Activated CD8-positive, alpha-beta T cell treated with anti-CD3 and anti-CD28 coated beads for 36 hours (primary cell): ENCODE data around the gene WNK3. TPM values are rescaled to one million over a fixed set of nuclear protein-coding genes. Genes with fewer than 3 reads are reported as not detected.

Experiments
- ATAC-seq: fragments of 200-7000 bp; cut with Tn5 transposase; one replicate; pipeline ENCODE4 v1.10.0; 2021; ENCODE audit warnings: mild to moderate bottlenecking, moderate library complexity
- CTCF ChIA-PET: fragments of 350-600 bp; sonication (Branson Sonifier 250); formaldehyde crosslinking; loops from one replicate; lab custom pipeline; 2021; ENCODE audit warnings: antibody characterized with exemption; lab: Charles Lee
- POLR2A ChIA-PET: fragments of 350-600 bp; sonication (Branson Sonifier 250); formaldehyde crosslinking; loops from one replicate; lab custom pipeline; 2021; ENCODE audit warnings: antibody characterized with exemption; lab: Charles Lee
- DNase-seq: peaks from one replicate; pipeline ENCODE4 v3.0.0-alpha.2; 2020
- H3K27ac Mint-ChIP-seq: one replicate; pipeline ENCODE4 v1.8.0; 2021; ENCODE audit warnings: mild to moderate bottlenecking, mixed read lengths
- H3K27me3 Mint-ChIP-seq: one replicate; pipeline ENCODE4 v1.8.0; 2021; ENCODE audit warnings: mixed read lengths
- H3K36me3 Mint-ChIP-seq: one replicate; pipeline ENCODE4 v1.8.0; 2021; ENCODE audit warnings: low read depth, mixed read lengths
- H3K4me1 Mint-ChIP-seq: one replicate; pipeline ENCODE4 v1.8.0; 2021; ENCODE audit warnings: low read depth, mixed read lengths
- H3K4me3 Mint-ChIP-seq: one replicate; pipeline ENCODE4 v1.8.0; 2021; ENCODE audit warnings: mild to moderate bottlenecking, moderate library complexity, mixed read lengths
- H3K9me3 Mint-ChIP-seq: one replicate; pipeline ENCODE4 v1.8.0; 2021; ENCODE audit warnings: mixed read lengths
- CTCF ChIP-seq: fragments of 200-600 bp; IDR thresholded peaks from one replicate; pipeline ENCODE4 v1.8.0; 2022; ENCODE audit warnings: antibody characterized with exemption, mild to moderate bottlenecking
- intact Hi-C: fragments of 100-400 bp; cut with micrococcal nuclease; formaldehyde crosslinking; loops from one replicate; pipeline ENCODE4 v1.10.0; 2022
- total RNA-seq, 2 experiments: library from RNA; stranded (reverse); gene quantifications; one replicate each; pipeline ENCODE4 v1.2.3, GENCODE V29; 2021

WNK3 gene
- total RNA-seq, 2 experiments from 2014 or later: 0.45 to 0.47 TPM

- no peaks in the 10 kb centered on the region for H3K4me1 Mint-ChIP-seq
- H3K36me3 Mint-ChIP-seq: no peaks in the 10 kb centered on the region
- no peaks in the 10 kb centered on the region for H3K27me3 Mint-ChIP-seq
- H3K9me3 Mint-ChIP-seq: no peaks in the 10 kb centered on the region
- no peak overlapping the region for H3K27ac Mint-ChIP-seq
- no peak for ATAC-seq
- ChIA-PET POLR2A (no interaction called here), CTCF (no interaction called here)
- DNase-seq: no peak
- intact Hi-C loops: no loop called here
- no peak overlapping the region for H3K4me3 Mint-ChIP-seq
- no peak for TF ChIP-seq CTCF
Measured at GRCh38 chrX:54230435-54231148, 127.3 kb downstream of the WNK3 start.

GRCh38 chrX:54223581-54223980 lies 134.3 kb downstream of the WNK3 start:
- CTCF ChIA-PET: no interaction called here

GRCh38 chrX:54213603-54214002 lies 144.2 kb downstream of the WNK3 start:
- no peak for TF ChIP-seq CTCF
- Mint-ChIP-seq H3K9me3 (no peaks in the 10 kb centered on the region), H3K27ac (no peak overlapping the region), H3K4me1 (no peaks in the 10 kb centered on the region), H3K4me3 (no peak overlapping the region), H3K36me3 (no peaks in the 10 kb centered on the region), H3K27me3 (no peaks in the 10 kb centered on the region)
- no peak for DNase-seq
- no peak for ATAC-seq
- CTCF ChIA-PET: no interaction called here
- intact Hi-C loops: no loop called here
- POLR2A ChIA-PET: no interaction called here

More at GRCh38 chrX:54223581-54223980, 134.3 kb downstream of the WNK3 start:
- Mint-ChIP-seq H3K27me3 (no peaks in the 10 kb centered on the region), H3K36me3 (no peaks in the 10 kb centered on the region), H3K4me3 (no peak overlapping the region), H3K27ac (no peak overlapping the region), H3K4me1 (no peaks in the 10 kb centered on the region), H3K9me3 (no peaks in the 10 kb centered on the region)
- POLR2A ChIA-PET: no interaction called here
- intact Hi-C loops: no loop called here
- ATAC-seq: no peak
- no peak for TF ChIP-seq CTCF
- DNase-seq: no peak

GRCh38 chrX:54208531-54208930 lies 149.3 kb downstream of the WNK3 start:
- ChIA-PET POLR2A (no interaction called here), CTCF (no interaction called here)
- ATAC-seq: no peak
- intact Hi-C loops: no loop called here
- no peak overlapping the region for H3K27ac Mint-ChIP-seq
- no peak for TF ChIP-seq CTCF
- H3K27me3 Mint-ChIP-seq: no peaks in the 10 kb centered on the region
- no peak for DNase-seq
- no peak overlapping the region for H3K4me3 Mint-ChIP-seq
- H3K4me1 Mint-ChIP-seq: no peaks in the 10 kb centered on the region
- no peaks in the 10 kb centered on the region for H3K9me3 Mint-ChIP-seq
- no peaks in the 10 kb centered on the region for H3K36me3 Mint-ChIP-seq

- intact Hi-C loops: no loop called here
- ChIA-PET POLR2A (no interaction called here), CTCF (no interaction called here)
- H3K4me3 Mint-ChIP-seq: no peak overlapping the region
- TF ChIP-seq CTCF: no peak
- H3K27ac Mint-ChIP-seq: no peak overlapping the region
- no peaks in the 10 kb centered on the region for H3K36me3 Mint-ChIP-seq
- no peaks in the 10 kb centered on the region for H3K4me1 Mint-ChIP-seq
- ATAC-seq: no peak
- H3K9me3 Mint-ChIP-seq: no peaks in the 10 kb centered on the region
- DNase-seq: no peak
- H3K27me3 Mint-ChIP-seq: peaks cover 7% of the 10 kb centered on the region
Measured at GRCh38 chrX:54198262-54198661, 159.6 kb downstream of the WNK3 start.
